Fibroblast of the aortic adventitia (primary cell): ENCODE measurements around the gene SMARCA4. TPM values are rescaled to one million over a fixed set of nuclear protein-coding genes. Genes with fewer than 3 reads are reported as not detected.

ENCODE experiments used
- DNase-seq: peaks from one replicate; pipeline ENCODE4 v3.0.0-alpha.2; 2010; ENCODE audit warnings: low read depth
- H3K4me3 ChIP-seq: 2 replicates; pipeline ENCODE4 v1.5.1; 2011; ENCODE audit warnings: low read depth, mild to moderate bottlenecking, control low read depth, low read length, moderate library complexity
- total RNA-seq: library from RNA; depleted of rRNA; stranded (reverse); fragments of >200 nt; gene quantifications from 2 replicates; pipeline ENCODE4 v1.2.3, GENCODE V29; 2012; ENCODE audit warnings: low replicate concordance
- TF ChIP-seq, protein P1 (sequence below): IDR thresholded peaks from 2 replicates; pipeline ENCODE4 v1.5.1; 2011; ENCODE audit warnings: mild to moderate bottlenecking, low read length, control low read depth, inconsistent platforms; ENCODE audit not compliant: insufficient read depth

The SMARCA4 gene
- total RNA-seq, 1 donor = 63.8 TPM

DNA sequence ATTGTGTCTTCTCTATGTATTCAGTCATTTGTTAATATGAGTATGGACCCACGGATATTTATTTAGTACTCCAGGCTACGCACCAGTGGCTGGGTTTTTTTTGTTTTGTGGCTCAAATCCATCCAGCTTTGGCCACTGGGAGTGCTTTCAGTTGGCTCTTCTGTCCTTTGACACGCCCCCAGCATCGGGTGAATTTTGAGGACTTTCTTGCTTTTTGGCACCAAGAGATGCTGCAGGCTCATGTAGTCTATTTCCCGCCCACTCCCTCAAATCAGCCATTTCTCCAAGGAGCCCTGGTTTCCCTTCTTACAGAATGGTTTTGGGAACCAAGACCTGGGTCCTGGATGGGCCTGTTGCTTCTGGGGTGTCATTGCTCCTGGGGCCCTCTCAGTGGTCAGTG, 55.8 kb downstream of the SMARCA4 start:
- H3K4me3 ChIP-seq = no peak overlapping the region
- TF ChIP-seq, protein P1, sequence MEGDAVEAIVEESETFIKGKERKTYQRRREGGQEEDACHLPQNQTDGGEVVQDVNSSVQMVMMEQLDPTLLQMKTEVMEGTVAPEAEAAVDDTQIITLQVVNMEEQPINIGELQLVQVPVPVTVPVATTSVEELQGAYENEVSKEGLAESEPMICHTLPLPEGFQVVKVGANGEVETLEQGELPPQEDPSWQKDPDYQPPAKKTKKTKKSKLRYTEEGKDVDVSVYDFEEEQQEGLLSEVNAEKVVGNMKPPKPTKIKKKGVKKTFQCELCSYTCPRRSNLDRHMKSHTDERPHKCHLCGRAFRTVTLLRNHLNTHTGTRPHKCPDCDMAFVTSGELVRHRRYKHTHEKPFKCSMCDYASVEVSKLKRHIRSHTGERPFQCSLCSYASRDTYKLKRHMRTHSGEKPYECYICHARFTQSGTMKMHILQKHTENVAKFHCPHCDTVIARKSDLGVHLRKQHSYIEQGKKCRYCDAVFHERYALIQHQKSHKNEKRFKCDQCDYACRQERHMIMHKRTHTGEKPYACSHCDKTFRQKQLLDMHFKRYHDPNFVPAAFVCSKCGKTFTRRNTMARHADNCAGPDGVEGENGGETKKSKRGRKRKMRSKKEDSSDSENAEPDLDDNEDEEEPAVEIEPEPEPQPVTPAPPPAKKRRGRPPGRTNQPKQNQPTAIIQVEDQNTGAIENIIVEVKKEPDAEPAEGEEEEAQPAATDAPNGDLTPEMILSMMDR = no peak
- no peak for DNase-seq

DNA sequence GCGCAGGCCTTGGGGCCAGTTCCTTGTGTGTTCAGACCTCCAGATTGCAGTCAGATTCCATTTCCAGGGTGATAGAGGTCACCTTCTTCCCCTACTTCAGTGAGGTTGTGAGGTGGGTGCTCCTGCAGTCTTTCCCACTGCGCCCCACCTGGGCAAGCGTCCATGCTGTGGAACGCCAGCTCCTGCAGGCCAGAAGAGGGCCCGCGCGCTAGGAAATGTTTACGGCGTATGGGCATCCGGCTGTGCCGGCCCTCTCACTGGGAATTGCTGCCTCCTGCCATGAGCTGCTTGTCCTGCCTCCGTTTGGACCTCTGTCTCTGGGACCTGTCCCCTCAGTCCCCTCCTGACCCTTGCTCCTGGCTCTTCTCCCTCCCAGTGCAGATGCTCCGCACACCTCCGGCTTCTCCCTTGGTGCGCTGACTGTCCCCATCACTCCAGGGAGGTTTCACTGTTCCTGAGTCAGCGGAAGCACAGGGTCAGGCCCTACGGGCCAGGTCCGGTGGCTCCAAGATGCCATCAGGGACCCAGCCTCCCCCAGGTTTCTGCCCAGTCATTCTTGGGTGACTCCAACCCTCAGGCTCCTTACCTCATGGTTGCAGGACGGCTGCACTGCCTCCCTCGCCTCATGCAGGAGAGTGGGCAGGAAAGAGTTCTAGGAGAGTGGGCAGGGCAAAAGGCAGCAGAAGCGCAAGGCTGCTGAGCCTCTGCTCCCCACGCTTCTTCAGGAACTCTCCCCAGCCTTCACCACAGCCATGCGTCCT, 56.6 kb downstream of the SMARCA4 start:
- TF ChIP-seq, protein P1 = no peak
- DNase-seq = no peak

DNA sequence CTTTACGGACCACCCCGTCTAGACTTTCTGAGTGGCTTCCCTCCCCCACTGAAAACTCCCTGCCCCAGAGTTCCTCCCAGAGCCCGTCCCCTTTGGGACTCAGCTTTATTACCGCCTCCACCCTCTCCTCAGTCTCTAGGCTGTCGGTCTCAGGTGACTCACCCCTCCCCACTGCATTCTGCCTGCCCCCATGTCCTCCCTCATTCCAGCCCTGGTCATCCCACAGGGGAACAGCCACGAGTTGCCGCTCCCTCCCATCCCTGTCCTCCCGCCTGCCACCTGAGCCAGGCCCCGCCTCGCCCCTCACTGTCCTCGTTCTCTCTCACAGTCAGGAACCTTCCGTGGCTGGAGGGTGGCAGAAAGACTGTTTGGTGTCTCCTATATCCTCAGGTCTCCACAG, 57.3 kb downstream of the SMARCA4 start:
- TF ChIP-seq, protein P1 = no peak
- no peak for DNase-seq
- no peak overlapping the region for H3K4me3 ChIP-seq

More for the DNA sequence above, 56.6 kb downstream of the SMARCA4 start:
- no peak overlapping the region for H3K4me3 ChIP-seq

DNA sequence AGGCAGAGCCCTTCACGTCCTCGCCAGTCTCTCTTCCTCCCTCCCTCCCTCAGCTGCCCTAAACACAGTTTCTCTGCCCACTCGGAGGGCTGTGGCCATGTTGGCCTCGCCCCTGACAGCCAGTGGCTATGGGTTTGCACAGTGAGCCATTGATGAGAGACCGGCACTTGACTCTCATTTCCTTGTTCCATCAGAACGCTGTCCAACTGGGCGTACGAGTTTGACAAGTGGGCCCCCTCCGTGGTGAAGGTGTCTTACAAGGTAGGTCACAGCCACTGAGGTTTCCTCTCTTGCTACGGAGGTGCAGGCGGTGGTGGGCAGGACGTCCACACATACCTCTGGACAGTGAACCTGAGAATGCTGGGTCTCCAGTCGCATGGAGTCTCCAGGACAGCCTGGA, 57.9 kb downstream of the SMARCA4 start:
- no peak overlapping the region for H3K4me3 ChIP-seq
- TF ChIP-seq, protein P1 = no peak
- DNase-seq = no peak

DNA sequence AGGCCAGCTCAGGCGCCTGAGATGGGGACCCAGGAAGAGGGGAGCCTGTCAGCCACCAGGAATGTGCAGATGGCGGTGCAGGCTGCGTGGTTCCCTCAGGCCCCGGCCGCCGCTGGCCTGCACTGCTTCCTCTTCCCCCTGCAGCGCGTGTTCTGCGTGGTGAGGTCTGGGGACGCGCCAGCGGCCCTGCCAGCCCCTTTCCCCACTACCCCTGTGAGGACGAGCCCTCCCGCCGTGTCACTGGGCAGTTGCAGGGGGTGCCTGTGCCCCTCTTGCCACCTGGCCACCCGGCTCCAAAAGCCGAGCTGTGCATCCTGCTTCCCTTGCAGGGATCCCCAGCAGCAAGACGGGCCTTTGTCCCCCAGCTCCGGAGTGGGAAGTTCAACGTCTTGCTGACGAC, 58.4 kb downstream of the SMARCA4 start:
- H3K4me3 ChIP-seq = no peak overlapping the region
- no peak for DNase-seq
- TF ChIP-seq, protein P1 = no peak

DNA sequence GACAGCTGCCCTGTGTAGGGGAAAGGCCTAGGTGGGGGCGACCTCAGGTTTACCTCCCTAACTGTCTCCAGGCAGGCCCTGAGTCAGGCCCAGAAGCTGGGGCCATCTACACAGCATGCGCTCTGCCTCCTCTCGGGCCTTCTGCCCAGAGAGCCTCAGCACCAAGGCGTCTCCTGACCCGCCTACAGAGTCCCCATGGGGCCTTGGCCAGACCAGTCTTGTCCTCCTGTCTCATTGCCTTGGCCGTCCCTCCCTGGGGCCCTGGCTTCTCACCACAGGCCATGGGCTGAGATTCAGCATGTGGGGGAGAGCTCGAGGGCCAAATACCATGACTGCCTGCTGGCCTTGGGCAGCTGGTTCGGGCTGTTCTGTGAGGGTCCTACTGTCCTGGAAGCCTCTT, 59.0 kb downstream of the SMARCA4 start:
- TF ChIP-seq, protein P1 = no peak
- DNase-seq = no peak

DNA sequence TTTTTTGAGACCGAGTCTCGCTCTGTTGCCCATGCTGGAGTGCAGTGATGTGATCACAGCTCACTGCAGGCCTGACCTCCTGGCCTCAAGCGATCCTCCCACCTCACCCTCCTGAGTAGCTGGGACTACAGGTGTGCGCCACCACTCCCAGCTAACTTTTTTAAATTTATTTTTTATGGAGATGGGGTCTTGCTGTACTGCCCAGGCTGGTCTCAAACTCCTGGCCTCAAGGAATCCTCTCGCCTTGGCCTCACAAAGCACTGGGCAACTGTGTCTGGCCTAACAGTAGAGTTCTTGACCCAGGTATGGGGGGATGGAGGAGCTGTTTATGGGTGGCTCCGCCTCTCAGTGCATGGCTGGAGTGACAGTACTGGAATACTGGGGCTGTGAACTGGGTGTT, 59.6 kb downstream of the SMARCA4 start:
- DNase-seq = no peak
- TF ChIP-seq, protein P1 = no peak
- no peak overlapping the region for H3K4me3 ChIP-seq

More for the DNA sequence above, 59.0 kb downstream of the SMARCA4 start:
- H3K4me3 ChIP-seq = no peak overlapping the region
